ENCODE results near the gene PLCD1.

The PLCD1 gene

GRCh38 chr3:38022896-38023709, 6.3 kb downstream of the PLCD1 start:
- H3K27ac ChIP-seq (ENCODE audit: low read length), result no peak overlapping the region
- H3K36me3 ChIP-seq (ENCODE audit: control insufficient read depth in 1 of 2, insufficient read depth in 2 of 2, low read length in 2 of 2), result peaks cover 4 to 18% of the 10 kb centered on the region in 2 donors
- peak overlapping the region in 1 of 2 donors; percentile 85 for H3K4me3 ChIP-seq (ENCODE audit: low read depth in 1 of 2, low read length in 2 of 2)
- H3K9me3 ChIP-seq (ENCODE audit: control insufficient read depth in 1 of 2, low read length in 2 of 2), result no peaks in the 10 kb centered on the region
- peaks cover 4 to 7% of the 10 kb centered on the region in 2 donors for H3K4me1 ChIP-seq (ENCODE audit: control insufficient read depth in 1 of 2, insufficient read depth in 2 of 2, low read length in 2 of 2)
- H3K27me3 ChIP-seq (ENCODE audit: low read depth, low read length), result no peaks in the 10 kb centered on the region

DNA sequence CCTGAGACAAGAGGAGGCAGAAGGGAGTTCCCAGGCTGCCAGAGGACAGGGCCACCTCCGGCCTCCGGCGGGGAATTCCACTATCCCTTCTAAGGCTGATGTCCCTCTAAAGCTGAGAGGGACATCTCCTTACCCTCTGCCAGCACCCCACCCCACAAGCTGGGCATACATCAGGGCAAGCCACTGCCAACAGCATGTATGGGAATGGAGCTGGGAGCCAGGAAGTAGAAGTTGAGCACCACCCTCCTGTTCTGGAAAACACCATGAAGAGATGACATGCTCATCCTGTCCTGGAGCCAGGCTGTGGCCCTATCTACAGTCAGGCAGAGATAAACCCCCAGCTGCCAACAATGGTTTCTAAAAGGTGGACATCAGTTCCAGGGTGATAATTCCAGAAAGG, 7.1 kb downstream of the PLCD1 start:
- Histone ChIP-seq H3K36me3 (ENCODE audit: control insufficient read depth in 1 of 2, insufficient read depth in 2 of 2, low read length in 2 of 2) (peaks cover 4 to 26% of the 10 kb centered on the region in 2 donors), H3K9me3 (ENCODE audit: control insufficient read depth in 1 of 2, low read length in 2 of 2) (no peaks in the 10 kb centered on the region), H3K27ac (ENCODE audit: low read length) (no peak overlapping the region), H3K4me1 (ENCODE audit: control insufficient read depth in 1 of 2, insufficient read depth in 2 of 2, low read length in 2 of 2) (peaks cover 4 to 7% of the 10 kb centered on the region in 2 donors), H3K27me3 (ENCODE audit: low read depth, low read length) (no peaks in the 10 kb centered on the region), H3K4me3 (ENCODE audit: low read depth in 1 of 2, low read length in 2 of 2) (no peak overlapping the region)

- H3K9me3 ChIP-seq (ENCODE audit: control insufficient read depth in 1 of 2, low read length in 2 of 2), result peaks cover 2 to 3% of the 10 kb centered on the region in 2 donors
- peaks cover 4 to 7% of the 10 kb centered on the region in 2 donors for H3K4me1 ChIP-seq (ENCODE audit: control insufficient read depth in 1 of 2, insufficient read depth in 2 of 2, low read length in 2 of 2)
- H3K27ac ChIP-seq (ENCODE audit: low read length), result no peak overlapping the region
- H3K36me3 ChIP-seq (ENCODE audit: control insufficient read depth in 1 of 2, insufficient read depth in 2 of 2, low read length in 2 of 2), result peaks cover 11 to 37% of the 10 kb centered on the region in 2 donors
- H3K4me3 ChIP-seq (ENCODE audit: low read depth in 1 of 2, low read length in 2 of 2), result no peak overlapping the region
- no peaks in the 10 kb centered on the region for H3K27me3 ChIP-seq (ENCODE audit: low read depth, low read length)
Measured at GRCh38 chr3:38021196-38021595, 8.2 kb downstream of the PLCD1 start.

GRCh38 chr3:38020342-38020726, 9.1 kb downstream of the PLCD1 start:
- no peak overlapping the region for H3K27ac ChIP-seq (ENCODE audit: low read length)
- peaks cover 0 to under 1% of the 10 kb centered on the region in 2 donors for H3K4me1 ChIP-seq (ENCODE audit: control insufficient read depth in 1 of 2, insufficient read depth in 2 of 2, low read length in 2 of 2)
- H3K4me3 ChIP-seq (ENCODE audit: low read depth in 1 of 2, low read length in 2 of 2), result no peak overlapping the region
- H3K27me3 ChIP-seq (ENCODE audit: low read depth, low read length), result no peaks in the 10 kb centered on the region
- H3K9me3 ChIP-seq (ENCODE audit: control insufficient read depth in 1 of 2, low read length in 2 of 2), result peaks cover 3 to 7% of the 10 kb centered on the region in 2 donors
- peaks cover 19 to 46% of the 10 kb centered on the region in 2 donors for H3K36me3 ChIP-seq (ENCODE audit: control insufficient read depth in 1 of 2, insufficient read depth in 2 of 2, low read length in 2 of 2)

GRCh38 chr3:38019658-38020341, 9.6 kb downstream of the PLCD1 start:
- H3K4me3 ChIP-seq (ENCODE audit: low read depth in 1 of 2, low read length in 2 of 2), result no peak overlapping the region

DNA sequence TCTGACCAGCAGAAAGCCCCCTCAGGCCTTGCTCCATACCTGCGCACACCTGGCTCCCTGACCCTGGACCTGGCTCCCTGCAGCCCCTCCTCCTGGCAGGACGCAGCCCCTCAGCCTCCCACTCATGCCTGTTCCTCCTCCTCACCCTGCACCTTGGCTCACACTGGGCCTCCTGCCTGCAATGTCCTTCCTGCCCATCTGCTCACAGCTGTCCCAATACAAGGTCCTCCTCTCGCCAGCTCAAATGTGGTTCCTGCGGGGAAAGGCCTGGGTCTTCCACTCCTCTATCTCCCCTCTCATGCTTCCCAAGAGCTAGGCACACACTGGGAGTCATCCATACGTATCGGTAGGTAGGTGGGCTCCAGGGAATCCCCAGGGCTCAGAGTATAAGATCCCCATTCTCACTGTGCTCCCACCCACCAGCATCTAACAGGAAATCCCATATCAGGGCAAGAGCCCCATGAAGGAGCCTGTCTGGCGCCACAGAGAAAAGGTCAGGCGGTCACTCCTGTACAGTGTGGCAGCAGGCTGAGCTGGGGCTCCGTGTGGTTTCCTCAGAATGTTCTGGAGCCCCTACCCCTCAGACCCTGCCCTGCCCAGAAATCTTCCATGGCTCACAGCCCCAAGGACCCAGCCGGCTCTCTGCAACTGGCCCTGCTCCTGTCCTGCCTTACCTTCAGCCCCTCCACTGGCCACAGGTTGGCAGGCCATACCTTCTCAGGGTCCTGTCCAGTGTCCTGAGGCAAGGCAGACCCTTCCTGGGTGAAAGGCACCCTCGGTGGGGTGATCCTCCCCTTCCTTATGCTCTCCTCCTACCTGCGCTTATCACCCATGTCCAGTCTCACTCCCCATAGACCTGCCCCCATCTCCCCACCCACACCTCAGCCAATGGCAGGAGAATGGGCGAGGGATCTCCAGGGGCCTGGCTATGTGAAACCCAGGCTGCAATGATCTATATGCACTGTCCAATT, 10.9 kb downstream of the PLCD1 start:
- H3K9me3 ChIP-seq (ENCODE audit: control insufficient read depth in 1 of 2, low read length in 2 of 2), result peaks cover 3 to 7% of the 10 kb centered on the region in 2 donors
- H3K27me3 ChIP-seq (ENCODE audit: low read depth, low read length), result no peaks in the 10 kb centered on the region
- H3K27ac ChIP-seq (ENCODE audit: low read length), result no peak overlapping the region
- H3K36me3 ChIP-seq (ENCODE audit: control insufficient read depth in 1 of 2, insufficient read depth in 2 of 2, low read length in 2 of 2), result peaks cover 22 to 58% of the 10 kb centered on the region in 2 donors
- no peaks in the 10 kb centered on the region for H3K4me1 ChIP-seq (ENCODE audit: control insufficient read depth in 1 of 2, insufficient read depth in 2 of 2, low read length in 2 of 2)
- H3K4me3 ChIP-seq (ENCODE audit: low read depth in 1 of 2, low read length in 2 of 2), result no peak overlapping the region

More at GRCh38 chr3:38019658-38020341, 9.6 kb downstream of the PLCD1 start:
- H3K36me3 ChIP-seq (ENCODE audit: control insufficient read depth in 1 of 2, insufficient read depth in 2 of 2, low read length in 2 of 2), result peaks cover 22 to 51% of the 10 kb centered on the region in 2 donors
- peaks cover 3 to 7% of the 10 kb centered on the region in 2 donors for H3K9me3 ChIP-seq (ENCODE audit: control insufficient read depth in 1 of 2, low read length in 2 of 2)
- no peaks in the 10 kb centered on the region for H3K27me3 ChIP-seq (ENCODE audit: low read depth, low read length)
- H3K27ac ChIP-seq (ENCODE audit: low read length), result no peak overlapping the region
- H3K4me1 ChIP-seq (ENCODE audit: control insufficient read depth in 1 of 2, insufficient read depth in 2 of 2, low read length in 2 of 2), result no peaks in the 10 kb centered on the region

GRCh38 chr3:38017445-38018295, 11.8 kb downstream of the PLCD1 start:
- H3K27ac ChIP-seq (ENCODE audit: low read length), result no peak overlapping the region
- peaks cover 3 to 7% of the 10 kb centered on the region in 2 donors for H3K9me3 ChIP-seq (ENCODE audit: control insufficient read depth in 1 of 2, low read length in 2 of 2)
- H3K4me3 ChIP-seq (ENCODE audit: low read depth in 1 of 2, low read length in 2 of 2), result no peak overlapping the region
- H3K4me1 ChIP-seq (ENCODE audit: control insufficient read depth in 1 of 2, insufficient read depth in 2 of 2, low read length in 2 of 2), result no peaks in the 10 kb centered on the region
- peaks cover 22 to 59% of the 10 kb centered on the region in 2 donors for H3K36me3 ChIP-seq (ENCODE audit: control insufficient read depth in 1 of 2, insufficient read depth in 2 of 2, low read length in 2 of 2)
- no peaks in the 10 kb centered on the region for H3K27me3 ChIP-seq (ENCODE audit: low read depth, low read length)

DNA sequence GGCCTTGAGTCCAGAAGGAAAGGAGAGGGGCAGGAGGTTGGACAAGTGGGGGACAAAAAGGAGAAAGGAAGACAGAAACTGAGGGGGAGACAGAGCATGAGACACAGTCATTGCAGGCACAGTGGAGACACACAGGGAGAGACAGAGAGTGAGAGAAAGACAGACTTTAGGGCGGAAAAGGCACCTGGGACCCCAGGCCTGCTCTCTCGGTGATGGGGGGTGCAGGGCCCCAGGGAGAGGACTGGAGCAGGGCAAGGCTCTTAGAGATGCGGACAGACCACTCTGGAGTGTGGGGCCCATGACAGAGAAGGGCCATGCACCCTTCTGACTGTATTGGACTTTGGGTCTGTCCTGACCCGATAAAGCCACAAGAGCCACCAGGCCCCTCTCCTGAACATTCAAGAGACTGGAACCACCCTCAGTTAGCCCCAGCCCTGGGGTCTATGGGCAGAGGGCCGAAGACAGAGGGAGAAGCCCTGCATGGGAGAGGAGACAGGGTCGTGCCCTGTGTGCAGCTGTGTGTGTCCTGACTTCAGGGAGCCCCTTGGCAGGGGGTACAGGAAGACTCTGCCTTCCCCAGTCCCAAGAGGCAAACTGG, 12.5 kb downstream of the PLCD1 start:
- H3K36me3 ChIP-seq (ENCODE audit: control insufficient read depth in 1 of 2, insufficient read depth in 2 of 2, low read length in 2 of 2), result peaks cover 22 to 59% of the 10 kb centered on the region in 2 donors
- H3K27me3 ChIP-seq (ENCODE audit: low read depth, low read length), result no peaks in the 10 kb centered on the region
- H3K4me1 ChIP-seq (ENCODE audit: control insufficient read depth in 1 of 2, insufficient read depth in 2 of 2, low read length in 2 of 2), result no peaks in the 10 kb centered on the region
- H3K9me3 ChIP-seq (ENCODE audit: control insufficient read depth in 1 of 2, low read length in 2 of 2), result peaks cover 3 to 7% of the 10 kb centered on the region in 2 donors
- H3K4me3 ChIP-seq (ENCODE audit: low read depth in 1 of 2, low read length in 2 of 2), result no peak overlapping the region
- no peak overlapping the region for H3K27ac ChIP-seq (ENCODE audit: low read length)

- H3K4me3 ChIP-seq (ENCODE audit: low read depth in 1 of 2, low read length in 2 of 2), result no peak overlapping the region
- no peak overlapping the region for H3K27ac ChIP-seq (ENCODE audit: low read length)
- no peaks in the 10 kb centered on the region for H3K4me1 ChIP-seq (ENCODE audit: control insufficient read depth in 1 of 2, insufficient read depth in 2 of 2, low read length in 2 of 2)
- no peaks in the 10 kb centered on the region for H3K27me3 ChIP-seq (ENCODE audit: low read depth, low read length)
- peaks cover 22 to 61% of the 10 kb centered on the region in 2 donors for H3K36me3 ChIP-seq (ENCODE audit: control insufficient read depth in 1 of 2, insufficient read depth in 2 of 2, low read length in 2 of 2)
- peaks cover 3 to 7% of the 10 kb centered on the region in 2 donors for H3K9me3 ChIP-seq (ENCODE audit: control insufficient read depth in 1 of 2, low read length in 2 of 2)
Measured at GRCh38 chr3:38016410-38016809, 13.0 kb downstream of the PLCD1 start.

DNA sequence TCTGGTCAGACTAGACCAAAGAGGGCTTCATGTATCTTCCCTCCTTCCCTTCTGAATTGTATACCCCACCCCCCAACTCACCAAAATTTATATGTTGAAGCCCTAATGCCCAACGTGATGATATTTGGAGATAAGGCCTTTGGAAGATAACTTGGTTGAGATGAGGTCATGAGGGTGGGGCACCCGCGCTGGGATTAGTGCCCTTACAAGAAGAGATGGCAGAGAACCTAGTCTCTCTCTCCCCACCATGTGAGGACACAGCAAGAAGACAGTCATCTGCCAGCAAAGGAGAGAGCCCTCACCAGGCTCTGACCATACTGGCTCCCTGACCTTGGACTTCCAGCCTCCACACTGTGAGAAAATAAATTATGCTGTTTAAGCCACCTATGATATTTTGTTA, 13.5 kb downstream of the PLCD1 start:
- no peak overlapping the region for H3K27ac ChIP-seq (ENCODE audit: low read length)
- peaks cover 3 to 7% of the 10 kb centered on the region in 2 donors for H3K9me3 ChIP-seq (ENCODE audit: control insufficient read depth in 1 of 2, low read length in 2 of 2)
- H3K36me3 ChIP-seq (ENCODE audit: control insufficient read depth in 1 of 2, insufficient read depth in 2 of 2, low read length in 2 of 2), result peaks cover 22 to 65% of the 10 kb centered on the region in 2 donors
- H3K4me1 ChIP-seq (ENCODE audit: control insufficient read depth in 1 of 2, insufficient read depth in 2 of 2, low read length in 2 of 2), result no peaks in the 10 kb centered on the region
- H3K4me3 ChIP-seq (ENCODE audit: low read depth in 1 of 2, low read length in 2 of 2), result no peak overlapping the region
- no peaks in the 10 kb centered on the region for H3K27me3 ChIP-seq (ENCODE audit: low read depth, low read length)

All from muscle layer of duodenum (tissue), 2 donors.